Measurements from ENCODE around the gene PRMT5.

PRMT5 gene

GRCh38 chr14:22897357-22897756 is 31.8 kb downstream of the PRMT5 start:
- DNase-seq (ENCODE audit: low read depth, low spot score) = no peak

GRCh38 chr14:22896760-22897159 is 32.4 kb downstream of the PRMT5 start:
- DNase-seq (ENCODE audit: low read depth, low spot score) = no peak

- DNase-seq (ENCODE audit: low read depth, low spot score) = no peak
Observed at GRCh38 chr14:22896356-22896755, 32.8 kb downstream of the PRMT5 start.

- no peak for DNase-seq (ENCODE audit: low read depth, low spot score)
Observed at GRCh38 chr14:22895402-22895801, 33.8 kb downstream of the PRMT5 start.

- no peak for DNase-seq (ENCODE audit: low read depth, low spot score)
Observed at GRCh38 chr14:22893706-22894105, 35.5 kb downstream of the PRMT5 start.

GRCh38 chr14:22892488-22892887 is 36.7 kb downstream of the PRMT5 start:
- no peak for DNase-seq (ENCODE audit: low read depth, low spot score)

GRCh38 chr14:22890416-22890815 is 38.8 kb downstream of the PRMT5 start:
- no peak for DNase-seq (ENCODE audit: low read depth, low spot score)

- no peak for DNase-seq (ENCODE audit: low read depth, low spot score)
Observed at GRCh38 chr14:22888662-22889061, 40.5 kb downstream of the PRMT5 start.

- DNase-seq (ENCODE audit: low read depth, low spot score) = no peak
Observed at GRCh38 chr14:22887990-22888378, 41.2 kb downstream of the PRMT5 start.

- peak; percentile 91 for DNase-seq (ENCODE audit: low read depth, low spot score)
Observed at GRCh38 chr14:22887260-22887989, 41.8 kb downstream of the PRMT5 start.

- DNase-seq (ENCODE audit: low read depth, low spot score) = peak; percentile 86
Observed at GRCh38 chr14:22886500-22887259, 42.5 kb downstream of the PRMT5 start.

GRCh38 chr14:22885975-22886374 is 43.2 kb downstream of the PRMT5 start:
- DNase-seq (ENCODE audit: low read depth, low spot score) = no peak

- no peak for DNase-seq (ENCODE audit: low read depth, low spot score)
Observed at GRCh38 chr14:22884738-22885523, 44.2 kb downstream of the PRMT5 start.

- DNase-seq (ENCODE audit: low read depth, low spot score) = no peak
Observed at GRCh38 chr14:22884076-22884737, 45.0 kb downstream of the PRMT5 start.

GRCh38 chr14:22883173-22883976 is 45.8 kb downstream of the PRMT5 start, which contains the start of gene REM2:
Gene REM2, plus strand, starts transcription at chr14:22883222. Its CDS starts 66 bp downstream, at chr14:22883288.
- no peak for DNase-seq (ENCODE audit: low read depth, low spot score)

GRCh38 chr14:22882529-22883172 is 46.5 kb downstream of the PRMT5 start:
- peak; percentile 82 for DNase-seq (ENCODE audit: low read depth, low spot score)

- DNase-seq (ENCODE audit: low read depth, low spot score) = no peak
Observed at GRCh38 chr14:22882064-22882463, 47.1 kb downstream of the PRMT5 start.

- no peak for DNase-seq (ENCODE audit: low read depth, low spot score)
Observed at GRCh38 chr14:22878271-22879246, 50.6 kb downstream of the PRMT5 start.

- DNase-seq (ENCODE audit: low read depth, low spot score) = no peak
Observed at GRCh38 chr14:22877000-22877501, 52.1 kb downstream of the PRMT5 start.

Data from astrocyte of the hippocampus (primary cell).